ENCODE data around the gene MADD. TPM values are rescaled to one million over a fixed set of nuclear protein-coding genes. Genes with fewer than 3 reads are reported as not detected.

Gene MADD
- total and polyA plus RNA-seq, 11 donors = 22.6 to 60.6 (median 40.2) TPM

- peaks cover 0 to 89% (median 7%) of the 10 kb centered on the region in 12 donors for H3K4me1 ChIP-seq
- no peak for TF ChIP-seq CTCF (IDR thresholded peaks at IDR 0.05)
- TF ChIP-seq POLR2A (IDR thresholded peaks at IDR 0.05) = no peak
- no peaks in the 10 kb centered on the region for H3K27me3 ChIP-seq
- no peaks in the 10 kb centered on the region for H3K9me3 ChIP-seq
- intact Hi-C loops (cut with DNase I) = no loop called here
- H3K27ac ChIP-seq = peak overlapping the region in 3 of 12 donors; percentile 9 to 75 (median 72)
- H3K4me3 ChIP-seq = peak overlapping the region in 1 of 12 donors; percentile 0
- 66 to 70% (median 68%) methylated on average over 9 of the region's 9 CpGs for WGBS, 4 donors
- ATAC-seq (no peak), DNase-seq (no peak)
- peaks cover 0 to 100% (median 43%) of the 10 kb centered on the region in 9 donors for H3K36me3 ChIP-seq
Observed at GRCh38 chr11:47340010-47340409, 70.1 kb downstream of the MADD start.

- Histone ChIP-seq H3K27me3 (no peaks in the 10 kb centered on the region), H3K4me3 (no peak overlapping the region), H3K4me1 (peaks cover 0 to 89% (median 6%) of the 10 kb centered on the region in 12 donors), H3K27ac (peak overlapping the region in 6 of 12 donors; percentile 30 to 72 (median 48)), H3K9me3 (no peaks in the 10 kb centered on the region), H3K36me3 (peaks cover 0 to 100% (median 42%) of the 10 kb centered on the region in 9 donors)
- DNase-seq (peak in 4 of 5 donors; percentile 19 to 59 (median 38)), ATAC-seq (peak in 3 of 4 donors; percentile 9 to 21 (median 16))
- TF ChIP-seq POLR2A (IDR thresholded peaks at IDR 0.05) = no peak
- TF ChIP-seq CTCF (IDR thresholded peaks at IDR 0.05) = no peak
- intact Hi-C loops (cut with DNase I) = no loop called here
- 35 to 48% (median 44%) methylated on average over 16 to 18 of the region's 18 CpGs for WGBS, 4 donors
Observed at GRCh38 chr11:47340980-47341775, 71.2 kb downstream of the MADD start.

- no peaks in the 10 kb centered on the region for H3K9me3 ChIP-seq
- DNase-seq = peak in 3 of 5 donors; percentile 8 to 57 (median 18)
- no peak overlapping the region for H3K4me3 ChIP-seq
- ATAC-seq = peak in 2 of 4 donors; percentile 2 to 6
- peak in 1 of 2 donors; percentile 8 for TF ChIP-seq POLR2A (IDR thresholded peaks at IDR 0.05)
- no peak for TF ChIP-seq CTCF (IDR thresholded peaks at IDR 0.05)
- peaks cover 0 to 88% (median 7%) of the 10 kb centered on the region in 12 donors for H3K4me1 ChIP-seq
- intact Hi-C loops (cut with DNase I) = no loop called here
- H3K36me3 ChIP-seq = peaks cover 0 to 99% (median 41%) of the 10 kb centered on the region in 9 donors
- no peaks in the 10 kb centered on the region for H3K27me3 ChIP-seq
- H3K27ac ChIP-seq = peak overlapping the region in 7 of 12 donors; percentile 19 to 72 (median 33)
- WGBS, 4 donors = 60 to 72% (median 65%) methylated on average over 21 to 24 of the region's 24 CpGs
Observed at GRCh38 chr11:47342036-47342803, 72.3 kb downstream of the MADD start.

GRCh38 chr11:47342854-47343253 lies 72.9 kb downstream of the MADD start:
- no peaks in the 10 kb centered on the region for H3K27me3 ChIP-seq
- H3K4me1 ChIP-seq = peaks cover 0 to 89% (median 7%) of the 10 kb centered on the region in 12 donors
- peak in 2 of 5 donors; percentile 19 to 27 for DNase-seq
- TF ChIP-seq CTCF (IDR thresholded peaks at IDR 0.05) = no peak
- no peak for TF ChIP-seq POLR2A (IDR thresholded peaks at IDR 0.05)
- H3K9me3 ChIP-seq = no peaks in the 10 kb centered on the region
- no peak overlapping the region for H3K4me3 ChIP-seq
- WGBS, 4 donors = 65 to 73% (median 67%) methylated on average over 14 to 15 of the region's 15 CpGs
- peak in 1 of 4 donors; percentile 0 for ATAC-seq
- H3K36me3 ChIP-seq = peaks cover 0 to 99% (median 42%) of the 10 kb centered on the region in 9 donors
- H3K27ac ChIP-seq = peak overlapping the region in 6 of 12 donors; percentile 32 to 72 (median 48)
- intact Hi-C loops (cut with DNase I) = no loop called here

Measured in heart left ventricle (tissue), 16 donors.